K562 (cell line): ENCODE measurements around the gene OGDH. TPM values are rescaled to one million over a fixed set of nuclear protein-coding genes. Genes with fewer than 3 reads are reported as not detected.

Source experiments
- ATAC-seq: fragments of 200-7000 bp; cut with Tn5 transposase; 3 replicates; pipeline ENCODE4 v1.9.1; 2020; ENCODE audit warnings: moderate library complexity
- BruUV-seq: library from RNA; stranded (reverse); fragments of 400-500 nt; replicated peaks from 2 replicates; lab custom pipeline; 2021; lab: Mats Ljungman, UMichigan
- CTCF ChIA-PET: fragments of 300-600 bp; formaldehyde crosslinking; extraction: SDS; loops from one replicate; lab custom pipeline; 2021; ENCODE audit warnings: low intra/inter-chr PET ratio; lab: Yijun Ruan, JAX
- POLR2A ChIA-PET: fragments of 300-600, 350-650 bp; sonication (Branson Sonifier 250); formaldehyde crosslinking; extraction: SDS; loops from one replicate; lab custom pipeline; 2021; ENCODE audit warnings: antibody characterized with exemption, inconsistent platforms; lab: Yijun Ruan, JAX
- DNase-seq, 4 experiments: peaks; one replicate each; pipeline versions ENCODE4 v3.0.0 to v3.0.0-alpha.2; 2011 to 2018; ENCODE audit warnings: low spot score in 3 of 4, mixed read lengths in 3 of 4; ENCODE audit errors: extremely low read depth in 1 of 4
- FAIRE-seq: peaks from 2 replicates; lab custom pipeline; 2011; peaks lifted over from hg19 to GRCh38; lab: Jason Lieb, UNC
- H2AFZ ChIP-seq: 2 replicates; pipeline ENCODE4 v1.6.0; 2011; ENCODE audit warnings: low read depth, low read length, control low read depth, inconsistent platforms
- H3K27ac ChIP-seq: fragments of 200-600 bp; 3 replicates; pipeline ENCODE4 v1.8.0; 2011; ENCODE audit warnings: low read depth, mild to moderate bottlenecking, control low read depth, inconsistent platforms, low read length, moderate library complexity, mixed read lengths; ENCODE audit errors: extremely low read depth
- H3K27me3 ChIP-seq, 2 experiments: fragments of 300-600 bp in 1 of 2; 2 replicates in 1 of 2; 3 replicates in 1 of 2; pipeline versions ENCODE4 v1.6.0 to v1.8.0; 2011; ENCODE audit warnings: inconsistent platforms in 2 of 2, low read length in 2 of 2, mild to moderate bottlenecking in 1 of 2, mixed read lengths in 1 of 2, moderate library complexity in 1 of 2; ENCODE audit not compliant: control insufficient read depth in 2 of 2, insufficient read depth in 2 of 2
- H3K36me3 ChIP-seq: fragments of 300-600 bp; 3 replicates; pipeline ENCODE4 v1.8.0; 2011; ENCODE audit warnings: mild to moderate bottlenecking, low read length, inconsistent platforms; ENCODE audit not compliant: control insufficient read depth, insufficient read depth
- H3K4me1 ChIP-seq, 2 experiments: fragments of 200-600 bp in 1 of 2; replicated peaks in 1 of 2; 2 replicates in 1 of 2; 3 replicates in 1 of 2; pipeline versions ENCODE4 v1.5.1 to v1.8.0; 2011; ENCODE audit warnings: inconsistent platforms in 2 of 2, low read length in 2 of 2, mild to moderate bottlenecking in 1 of 2, mixed read lengths in 1 of 2, moderate library complexity in 1 of 2; ENCODE audit not compliant: control insufficient read depth in 2 of 2, insufficient read depth in 2 of 2
- H3K4me2 ChIP-seq: 2 replicates; pipeline ENCODE4 v1.6.1; 2011; ENCODE audit warnings: low read length, control low read depth, inconsistent platforms, mixed read lengths; ENCODE audit not compliant: insufficient read depth
- H3K4me3 ChIP-seq: fragments of 200-600 bp; sonication (generic), shearing (Covaris generic); 2 replicates; pipeline ENCODE4 v1.5.1; 2016; ENCODE audit warnings: control low read depth, inconsistent platforms
- H3K79me2 ChIP-seq: fragments of 200-600 bp; 3 replicates; pipeline ENCODE4 v1.8.0; 2011; ENCODE audit warnings: low read length, inconsistent platforms; ENCODE audit not compliant: control insufficient read depth, insufficient read depth
- H3K9ac ChIP-seq, 2 experiments: 2 replicates each; pipeline versions ENCODE4 v1.6.0 to v1.6.1; 2011; ENCODE audit warnings: low read depth in 2 of 2, low read length in 2 of 2, control low read depth in 1 of 2, inconsistent platforms in 1 of 2, mild to moderate bottlenecking in 1 of 2, mixed read lengths in 1 of 2; ENCODE audit not compliant: insufficient read depth in 1 of 2
- H3K9me1 ChIP-seq: one replicate; pipeline ENCODE4 v1.6.0; 2011; ENCODE audit warnings: inconsistent platforms, mild to moderate bottlenecking, low read length, moderate library complexity; ENCODE audit not compliant: control insufficient read depth, insufficient read depth
- H3K9me3 ChIP-seq: replicated peaks from 2 replicates; pipeline ENCODE4 v1.5.1; 2011; ENCODE audit warnings: low read depth, low read length, inconsistent platforms; ENCODE audit not compliant: control insufficient read depth, insufficient read depth
- H4K20me1 ChIP-seq: replicated peaks from 2 replicates; pipeline ENCODE4 v1.6.1; 2011; ENCODE audit warnings: low read length, inconsistent platforms, mixed read lengths; ENCODE audit not compliant: control insufficient read depth, insufficient read depth
- ADNP ChIP-seq: fragments of 200-800 bp; sonication (Bioruptor generic); IDR thresholded peaks from 2 replicates; pipeline ENCODE4 v1.6.1; 2016; ENCODE audit warnings: missing genetic modification characterization, missing compliant biosample characterization
- ATF1 ChIP-seq, 2 experiments: fragments of 450-650 bp in 1 of 2; IDR thresholded peaks; 2 replicates each; pipeline ENCODE4 v1.6.1; 2016; ENCODE audit warnings: missing compliant biosample characterization in 1 of 2, missing genetic modification characterization in 1 of 2
- CBFA2T3 ChIP-seq: fragments of 450-650 bp; IDR thresholded peaks from 2 replicates; pipeline ENCODE4 v1.6.1; 2017
- COPS2 ChIP-seq: fragments of 450-650 bp; conservative IDR thresholded peaks from 2 replicates; pipeline ENCODE4 v1.6.1; 2016; ENCODE audit warnings: mild to moderate bottlenecking, moderate library complexity
- FUS ChIP-seq: fragments of 200-400 bp; formaldehyde crosslinking; optimal IDR thresholded peaks from 2 replicates; pipeline ENCODE3; 2017; ENCODE audit warnings: low read depth, low read length
- MECOM ChIP-seq: fragments of 250-450 bp; sonication (Bioruptor Pico); IDR thresholded peaks from 2 replicates; pipeline ENCODE4 v1.8.0; 2022; ENCODE audit warnings: inconsistent platforms
- NFE2 ChIP-seq: IDR thresholded peaks from 2 replicates; pipeline ENCODE4 v1.6.1; 2014; ENCODE audit warnings: antibody characterized with exemption, low read depth
- TEAD4 ChIP-seq, 2 experiments: sonication (generic) in 1 of 2; formaldehyde crosslinking in 1 of 2; IDR thresholded peaks; 2 replicates each; pipeline versions ENCODE4 v1.6.1 to v1.8.0; 2012 to 2022; ENCODE audit warnings: borderline replicate concordance in 1 of 2, inconsistent platforms in 1 of 2, low read length in 1 of 2, mild to moderate bottlenecking in 1 of 2, missing genetic modification reagents in 1 of 2
- ZNF695 ChIP-seq: fragments of 450-650 bp; formaldehyde crosslinking; IDR thresholded peaks from 2 replicates; pipeline ENCODE4 v1.4.0; 2020; ENCODE audit warnings: mild to moderate bottlenecking, moderate library complexity
- WGBS: fragments of 100-300 bp; shearing (Covaris generic); methylation state at CpG from one replicate; pipeline ENCODE4 v1.1.6; 2016; ENCODE audit warnings: low coverage, mixed read lengths; ENCODE audit not compliant: insufficient coverage; ENCODE audit errors: missing lambda C conversion rate; 5-methylcytosine and 5-hydroxymethylcytosine counted together
- in situ Hi-C: fragments of 300-500 bp; cut with MboI; formaldehyde crosslinking; loops from 4 replicates; pipeline ENCODE4 v1.15.0; 2018; ENCODE audit warnings: inconsistent platforms, mixed read lengths
- intact Hi-C: fragments of 100-400 bp; cut with micrococcal nuclease; formaldehyde crosslinking; loops from 2 replicates; pipeline ENCODE4 v1.14.2; 2022
- polyA plus RNA-seq, 8 experiments: library from polyadenylated mRNA; depleted of rRNA in 4 of 8; stranded (reverse) in 5 of 8; unstranded in 3 of 8; fragments of >200 nt; fragmentation: Nextera tagmentation in 2 of 8; fragmentation: Illumina TruSeq in 1 of 8; extraction: Ambion mirVana in 2 of 8; extraction: Trizol in 1 of 8; gene quantifications; 2 replicates each; pipeline versions ENCODE4 v1.2.1 to v1.2.3, GENCODE V29; 2011 to 2014; ENCODE audit warnings: inconsistent platforms in 1 of 8, missing spikeins in 1 of 8
- total RNA-seq, 7 experiments: library from RNA; depleted of rRNA in 6 of 7; stranded (reverse); fragments of >200 nt in 6 of 7; fragmentation: Illumina TruSeq in 2 of 7; extraction: Trizol in 2 of 7; gene quantifications; 2 replicates each; pipeline versions ENCODE4 v1.2.1 to v1.2.3, GENCODE V29; 2011 to 2021; ENCODE audit warnings: low replicate concordance in 1 of 7
- TF ChIP-seq, protein P1 (sequence below): sonication (generic); formaldehyde crosslinking; IDR thresholded peaks from 2 replicates; pipeline ENCODE4 v1.8.0; 2022; ENCODE audit warnings: missing genetic modification reagents, mild to moderate bottlenecking, moderate library complexity, borderline replicate concordance
- TF ChIP-seq, protein P2 (sequence below): fragments of 450-650 bp; formaldehyde crosslinking; IDR thresholded peaks from 2 replicates; pipeline ENCODE4 v1.4.0; 2020; ENCODE audit warnings: mild to moderate bottlenecking

Gene OGDH
- total and polyA plus RNA-seq, 9 of the 15 experiments (the other 6 are each of a cell fraction or from before 2014, with no cell fraction given) = 3.1 to 80.3 (median 23.5) TPM

- intact Hi-C loops (loop anchor here (5.0 kb wide), 1 partner anchor 214 kb away; the partner anchor contains the start of gene PPIA), in situ Hi-C loops (no loop called here)
- ChIA-PET POLR2A (interaction anchor here (0.6 to 2.4 kb wide), 7 partner anchors 8 to 401 kb away, joined by 3 to 14 read pairs (median 6); partner anchors contain the start of gene OGDH), CTCF (no interaction called here)
- BruUV-seq = no TSS peak
- FAIRE-seq (no peak), ATAC-seq (no peak), DNase-seq (no peak)
- H3K4me2 ChIP-seq = peak overlapping the region; percentile 91
- H3K4me3 ChIP-seq = peak overlapping the region; percentile 81
- peaks cover 25% of the 10 kb centered on the region for H3K79me2 ChIP-seq
- no peaks in the 10 kb centered on the region for H3K9me1 ChIP-seq
- H3K4me1 ChIP-seq = peaks cover 9 to 25% of the 10 kb centered on the region in 2 experiments; a peak in 4 of 5 replicates
- TF ChIP-seq, protein P1, sequence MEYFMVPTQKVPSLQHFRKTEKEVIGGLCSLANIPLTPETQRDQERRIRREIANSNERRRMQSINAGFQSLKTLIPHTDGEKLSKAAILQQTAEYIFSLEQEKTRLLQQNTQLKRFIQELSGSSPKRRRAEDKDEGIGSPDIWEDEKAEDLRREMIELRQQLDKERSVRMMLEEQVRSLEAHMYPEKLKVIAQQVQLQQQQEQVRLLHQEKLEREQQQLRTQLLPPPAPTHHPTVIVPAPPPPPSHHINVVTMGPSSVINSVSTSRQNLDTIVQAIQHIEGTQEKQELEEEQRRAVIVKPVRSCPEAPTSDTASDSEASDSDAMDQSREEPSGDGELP = no peak
- TF ChIP-seq NFE2 = no peak
- no peak for TF ChIP-seq ATF1 (CRISPR knock-in tag; IDR thresholded peaks at IDR 0.05)
- TF ChIP-seq ATF1 (tag; IDR thresholded peaks at IDR 0.05) = no peak
- TF ChIP-seq, protein P2, sequence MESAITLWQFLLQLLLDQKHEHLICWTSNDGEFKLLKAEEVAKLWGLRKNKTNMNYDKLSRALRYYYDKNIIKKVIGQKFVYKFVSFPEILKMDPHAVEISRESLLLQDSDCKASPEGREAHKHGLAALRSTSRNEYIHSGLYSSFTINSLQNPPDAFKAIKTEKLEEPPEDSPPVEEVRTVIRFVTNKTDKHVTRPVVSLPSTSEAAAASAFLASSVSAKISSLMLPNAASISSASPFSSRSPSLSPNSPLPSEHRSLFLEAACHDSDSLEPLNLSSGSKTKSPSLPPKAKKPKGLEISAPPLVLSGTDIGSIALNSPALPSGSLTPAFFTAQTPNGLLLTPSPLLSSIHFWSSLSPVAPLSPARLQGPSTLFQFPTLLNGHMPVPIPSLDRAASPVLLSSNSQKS = no peak
- no peak for TF ChIP-seq MECOM (CRISPR knock-in tag)
- TF ChIP-seq ZNF695 (CRISPR knock-in tag) = no peak
- no peak for TF ChIP-seq CBFA2T3
- no peak for TF ChIP-seq FUS
- no peak for TF ChIP-seq ADNP (tag)
- no peak for TF ChIP-seq COPS2
- no peak for TF ChIP-seq TEAD4 (IDR thresholded peaks at IDR 0.05; ENCODE audit: low read length)
- no peak for TF ChIP-seq TEAD4 (CRISPR knock-in tag; IDR thresholded peaks at IDR 0.05; ENCODE audit: borderline replicate concordance)
- H3K9ac ChIP-seq = peak overlapping the region; percentile 85 to 96; a peak in 3 of 4 replicates
- H4K20me1 ChIP-seq = no peaks in the 10 kb centered on the region
- H3K36me3 ChIP-seq = peaks cover 26% of the 10 kb centered on the region; the same call in 2 of the 3 replicates
- H2AFZ ChIP-seq = peak overlapping the region; percentile 98
- H3K9me3 ChIP-seq = no peaks in the 10 kb centered on the region
- no peaks in the 10 kb centered on the region for H3K27me3 ChIP-seq
- WGBS = 85% methylated on average over 13 of the region's 13 CpGs
- no peak overlapping the region; the same call in 2 of the 3 replicates for H3K27ac ChIP-seq
Measured at GRCh38 chr7:44583146-44583865, 23.1 kb upstream of the OGDH start.
